Measurements from ENCODE around the gene MPHOSPH6.

DNA sequence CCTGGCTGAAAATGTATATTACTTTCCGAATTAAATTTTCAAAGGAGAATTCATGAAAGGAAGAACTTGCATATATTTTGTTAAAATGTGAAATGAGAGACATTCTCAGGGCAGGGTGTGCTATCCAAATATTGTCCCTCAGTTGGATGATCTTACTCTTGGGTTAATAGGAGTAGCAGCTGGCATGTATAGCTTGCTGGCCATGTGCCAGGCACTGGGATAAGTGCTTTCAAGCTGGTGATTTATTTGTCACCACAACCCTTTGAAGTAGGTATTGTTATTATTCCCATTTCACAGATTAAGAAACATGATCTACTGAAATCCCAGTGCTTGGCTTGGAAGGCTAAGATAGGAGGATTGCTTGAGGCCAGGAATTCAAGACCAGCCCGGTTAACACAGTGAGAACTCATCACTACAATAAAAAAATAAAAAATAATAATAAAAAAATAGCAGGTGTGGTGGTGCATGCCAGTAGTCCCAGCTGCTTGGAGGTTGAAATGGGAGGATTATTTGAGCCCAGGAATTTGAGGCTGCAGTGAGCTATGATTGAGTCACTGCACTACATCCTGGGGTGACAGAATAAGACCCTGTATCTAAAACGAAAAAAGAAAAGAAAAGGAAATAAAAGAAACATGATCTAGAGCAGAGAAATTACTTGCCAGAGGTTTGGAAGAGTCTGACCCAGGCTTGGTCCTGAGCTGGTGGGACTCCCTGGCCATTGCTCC, 11.6 kb upstream of the MPHOSPH6 start:
- no peak for TF ChIP-seq EZH2 (IDR thresholded peaks at IDR 0.05; ENCODE audit: insufficient read depth, low read length)
- TF ChIP-seq, protein P1, sequence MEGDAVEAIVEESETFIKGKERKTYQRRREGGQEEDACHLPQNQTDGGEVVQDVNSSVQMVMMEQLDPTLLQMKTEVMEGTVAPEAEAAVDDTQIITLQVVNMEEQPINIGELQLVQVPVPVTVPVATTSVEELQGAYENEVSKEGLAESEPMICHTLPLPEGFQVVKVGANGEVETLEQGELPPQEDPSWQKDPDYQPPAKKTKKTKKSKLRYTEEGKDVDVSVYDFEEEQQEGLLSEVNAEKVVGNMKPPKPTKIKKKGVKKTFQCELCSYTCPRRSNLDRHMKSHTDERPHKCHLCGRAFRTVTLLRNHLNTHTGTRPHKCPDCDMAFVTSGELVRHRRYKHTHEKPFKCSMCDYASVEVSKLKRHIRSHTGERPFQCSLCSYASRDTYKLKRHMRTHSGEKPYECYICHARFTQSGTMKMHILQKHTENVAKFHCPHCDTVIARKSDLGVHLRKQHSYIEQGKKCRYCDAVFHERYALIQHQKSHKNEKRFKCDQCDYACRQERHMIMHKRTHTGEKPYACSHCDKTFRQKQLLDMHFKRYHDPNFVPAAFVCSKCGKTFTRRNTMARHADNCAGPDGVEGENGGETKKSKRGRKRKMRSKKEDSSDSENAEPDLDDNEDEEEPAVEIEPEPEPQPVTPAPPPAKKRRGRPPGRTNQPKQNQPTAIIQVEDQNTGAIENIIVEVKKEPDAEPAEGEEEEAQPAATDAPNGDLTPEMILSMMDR (IDR thresholded peaks at IDR 0.05; ENCODE audit: insufficient read depth, low read depth, low read length): no peak

All from astrocyte (in vitro differentiated cells and primary cell).